Measurements from ENCODE around the gene PYM1. TPM values are rescaled to one million over a fixed set of nuclear protein-coding genes. Genes with fewer than 3 reads are reported as not detected.

PYM1 gene
- total and polyA plus RNA-seq, 2 of the 4 experiments (the other 2 are of a cell fraction) = 26.5 to 27.8 TPM

DNA sequence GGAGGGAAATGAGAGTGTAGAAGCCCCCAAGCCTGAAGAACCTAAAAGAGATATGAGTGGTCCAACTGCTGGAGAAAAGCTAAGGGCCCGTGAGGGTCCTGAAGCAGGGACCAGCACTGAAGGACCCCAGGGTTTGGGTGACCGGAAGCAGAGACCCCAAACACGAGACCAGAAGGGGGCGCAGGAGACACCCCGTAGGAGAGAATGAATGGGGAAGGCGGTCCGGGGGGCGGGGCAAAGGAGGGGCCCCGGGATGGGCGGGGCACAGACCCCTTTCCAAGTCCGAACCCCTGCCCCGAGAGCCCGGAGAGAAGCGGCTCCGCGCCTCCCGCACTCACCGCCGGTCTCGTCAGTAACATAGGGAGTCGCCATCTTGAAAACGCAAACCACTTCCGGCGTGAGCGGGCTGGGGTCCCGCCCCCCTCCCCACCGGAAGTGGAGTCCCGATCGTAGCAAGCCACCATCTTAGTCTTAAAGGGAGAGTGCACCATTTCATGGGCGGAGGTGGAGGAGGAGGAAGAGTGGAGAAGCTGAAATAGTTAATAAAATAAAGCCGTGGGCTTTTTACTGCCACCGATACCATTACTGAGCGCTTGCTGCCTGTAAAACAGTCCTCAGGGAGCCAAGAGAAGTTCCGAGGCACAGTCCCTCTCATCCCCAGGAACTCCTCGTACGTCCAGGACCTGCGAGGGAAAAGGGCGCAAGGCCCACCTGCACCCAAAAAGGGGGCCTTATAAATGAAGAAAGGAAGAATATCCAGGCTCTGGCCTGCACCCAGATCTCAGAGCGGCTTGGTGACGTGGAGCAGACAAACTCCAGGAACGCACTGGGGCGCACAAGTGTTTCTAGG lies 731 bp downstream of the PYM1 start:
- no peaks in the 10 kb centered on the region for H3K27me3 ChIP-seq (ENCODE audit: control insufficient read depth, insufficient read depth, low read length)
- peak overlapping the region; percentile 54 for H2BK120ac ChIP-seq (ENCODE audit: low read depth, low read length)
- peak overlapping the region; percentile 91 for H4K91ac ChIP-seq (ENCODE audit: insufficient read depth, low read depth, low read length)
- H3K18ac ChIP-seq (ENCODE audit: low read depth, low read length) = peak overlapping the region; percentile 82
- ATAC-seq (ENCODE audit: low read depth) = peak; percentile 70
- peaks cover 13% of the 10 kb centered on the region for H3K4me1 ChIP-seq (ENCODE audit: control insufficient read depth, insufficient read depth, low read length)
- dilution Hi-C loops (cut with HindIII; ENCODE audit: low sequenced_read_pairs, unreplicated experiment) (no loop called here), in situ Hi-C loops (cut with MboI; ENCODE audit: low sequenced_read_pairs) (loop anchor here (10.0 kb wide), 1 partner anchor 102 kb away; the partner anchor contains the start of gene DNAJC14), intact Hi-C loops (cut with micrococcal nuclease) (no loop called here)
- peaks cover 4% of the 10 kb centered on the region for H3K36me3 ChIP-seq (ENCODE audit: control insufficient read depth, insufficient read depth, low read length)
- H3K4ac ChIP-seq (ENCODE audit: low read depth, low read length) = peak overlapping the region; percentile 93
- H2AK9ac ChIP-seq (replicated peaks; ENCODE audit: low read depth, low read length, poor library complexity) = peak overlapping the region; percentile 99
- ChIA-PET POLR2A (ENCODE audit: unreplicated experiment) (interaction anchor here (0.6 to 2.2 kb wide), 4 partner anchors 97 to 198 kb away, joined by 3 to 6 read pairs (median 4); partner anchors contain the start of genes ORMDL2 and SARNP), CTCF (interaction anchor here (0.6 to 1.4 kb wide), 6 partner anchors 10 to 188 kb away, joined by 3 to 5 read pairs (median 3); no protein-coding TSS in a partner anchor)
- 0% methylated on average over 4 of the region's 42 CpGs; no CpG with 5 or more reads in 1 of the 2 experiments for WGBS, 2 experiments (ENCODE audit: extremely low coverage in 2 of 2, insufficient read length in 1 of 2)
- peak overlapping the region; percentile 95 for H3K23ac ChIP-seq (ENCODE audit: low read depth, low read length)
- peak overlapping the region; percentile 83 for H3K4me3 ChIP-seq (ENCODE audit: insufficient read depth, low read depth, low read length)
- peak overlapping the region; percentile 98 for H3K9ac ChIP-seq (ENCODE audit: low read depth, low read length)
- H2BK20ac ChIP-seq (ENCODE audit: low read depth, low read length) = no peak overlapping the region
- H2AFZ ChIP-seq (replicated peaks; ENCODE audit: low read length, poor library complexity) = peak overlapping the region; percentile 94
- H3K14ac ChIP-seq (replicated peaks; ENCODE audit: low read depth, low read length) = peak overlapping the region; percentile 98
- no peaks in the 10 kb centered on the region for H3K9me3 ChIP-seq (ENCODE audit: control insufficient read depth, insufficient read depth, low read length)
- H2BK5ac ChIP-seq (ENCODE audit: low read depth, low read length, poor library complexity, severe bottlenecking) = peak overlapping the region; percentile 89
- peak overlapping the region; percentile 94 for H3K27ac ChIP-seq (ENCODE audit: insufficient read depth, low read length)
- peak overlapping the region; percentile 95 for H3K56ac ChIP-seq (ENCODE audit: extremely low read depth, insufficient read depth, low read length)
- peak; percentile 91 for DNase-seq
- H3K9me1 ChIP-seq (ENCODE audit: insufficient read depth, low read length) = peaks cover 11% of the 10 kb centered on the region
- peaks cover 32 to 66% of the 10 kb centered on the region in 2 experiments for H3K79me1 ChIP-seq (ENCODE audit: low read depth in 1 of 2, low read length in 2 of 2)
- peak overlapping the region; percentile 99 to 100 for H4K8ac ChIP-seq (ENCODE audit: low read depth in 2 of 2, low read length in 2 of 2)
- peak overlapping the region; percentile 98 for H3K4me2 ChIP-seq (ENCODE audit: low read depth, low read length)
- BruUV-seq (replicated peaks) = no TSS peak
- H2AK5ac ChIP-seq (ENCODE audit: low read depth, low read length) = peak overlapping the region; percentile 93
- H4K5ac ChIP-seq (ENCODE audit: low read depth, low read length) = peak overlapping the region; percentile 94
- H4K20me1 ChIP-seq (ENCODE audit: insufficient read depth, low read length) = no peaks in the 10 kb centered on the region; the same call in 1 of the 2 replicates
- H2BK15ac ChIP-seq (ENCODE audit: low read depth, low read length) = peak overlapping the region; percentile 72
- TF ChIP-seq FOS (IDR thresholded peaks at IDR 0.05; ENCODE audit: low read depth, low read length) = no peak
- 0 out of 2 replicates have a peak, but pooled peaks have one; percentile 31 for TF ChIP-seq MXI1 (IDR thresholded peaks at IDR 0.05; ENCODE audit: borderline replicate concordance, low read depth, low read length)
- TF ChIP-seq POLR2A (IDR thresholded peaks at IDR 0.05; ENCODE audit: low read depth, low read length) = peak; percentile 84
- TF ChIP-seq RCOR1 (IDR thresholded peaks at IDR 0.05; ENCODE audit: insufficient replicate concordance, low read length) = no peak
- TF ChIP-seq MAZ (IDR thresholded peaks at IDR 0.05; ENCODE audit: borderline replicate concordance, low read depth, low read length) = peak; percentile 66; the same call in 1 of the 2 replicates
- TF ChIP-seq CHD1 (IDR thresholded peaks at IDR 0.05; ENCODE audit: low read depth, low read length) = no peak; the same call in 1 of the 2 replicates
- TF ChIP-seq, protein P1, sequence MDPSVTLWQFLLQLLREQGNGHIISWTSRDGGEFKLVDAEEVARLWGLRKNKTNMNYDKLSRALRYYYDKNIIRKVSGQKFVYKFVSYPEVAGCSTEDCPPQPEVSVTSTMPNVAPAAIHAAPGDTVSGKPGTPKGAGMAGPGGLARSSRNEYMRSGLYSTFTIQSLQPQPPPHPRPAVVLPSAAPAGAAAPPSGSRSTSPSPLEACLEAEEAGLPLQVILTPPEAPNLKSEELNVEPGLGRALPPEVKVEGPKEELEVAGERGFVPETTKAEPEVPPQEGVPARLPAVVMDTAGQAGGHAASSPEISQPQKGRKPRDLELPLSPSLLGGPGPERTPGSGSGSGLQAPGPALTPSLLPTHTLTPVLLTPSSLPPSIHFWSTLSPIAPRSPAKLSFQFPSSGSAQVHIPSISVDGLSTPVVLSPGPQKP (IDR thresholded peaks at IDR 0.05; ENCODE audit: borderline replicate concordance, low read depth, low read length) = 0 out of 2 replicates have a peak, but pooled peaks have one; percentile 47
- no peak for TF ChIP-seq BHLHE40 (IDR thresholded peaks at IDR 0.05; ENCODE audit: low read depth, low read length)
- no peak for TF ChIP-seq RFX5 (IDR thresholded peaks at IDR 0.05; ENCODE audit: low read depth, low read length)
- TF ChIP-seq, protein P2, sequence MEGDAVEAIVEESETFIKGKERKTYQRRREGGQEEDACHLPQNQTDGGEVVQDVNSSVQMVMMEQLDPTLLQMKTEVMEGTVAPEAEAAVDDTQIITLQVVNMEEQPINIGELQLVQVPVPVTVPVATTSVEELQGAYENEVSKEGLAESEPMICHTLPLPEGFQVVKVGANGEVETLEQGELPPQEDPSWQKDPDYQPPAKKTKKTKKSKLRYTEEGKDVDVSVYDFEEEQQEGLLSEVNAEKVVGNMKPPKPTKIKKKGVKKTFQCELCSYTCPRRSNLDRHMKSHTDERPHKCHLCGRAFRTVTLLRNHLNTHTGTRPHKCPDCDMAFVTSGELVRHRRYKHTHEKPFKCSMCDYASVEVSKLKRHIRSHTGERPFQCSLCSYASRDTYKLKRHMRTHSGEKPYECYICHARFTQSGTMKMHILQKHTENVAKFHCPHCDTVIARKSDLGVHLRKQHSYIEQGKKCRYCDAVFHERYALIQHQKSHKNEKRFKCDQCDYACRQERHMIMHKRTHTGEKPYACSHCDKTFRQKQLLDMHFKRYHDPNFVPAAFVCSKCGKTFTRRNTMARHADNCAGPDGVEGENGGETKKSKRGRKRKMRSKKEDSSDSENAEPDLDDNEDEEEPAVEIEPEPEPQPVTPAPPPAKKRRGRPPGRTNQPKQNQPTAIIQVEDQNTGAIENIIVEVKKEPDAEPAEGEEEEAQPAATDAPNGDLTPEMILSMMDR (conservative IDR thresholded peaks at IDR 0.05; ENCODE audit: low read depth, low read length) = peak; percentile 64
- no peak for TF ChIP-seq NFE2L2 (IDR thresholded peaks at IDR 0.05; ENCODE audit: low read depth, low read length)
- TF ChIP-seq RAD21 (IDR thresholded peaks at IDR 0.05; ENCODE audit: low read length) = no peak; the same call in 1 of the 2 replicates
- TF ChIP-seq, protein P3, sequence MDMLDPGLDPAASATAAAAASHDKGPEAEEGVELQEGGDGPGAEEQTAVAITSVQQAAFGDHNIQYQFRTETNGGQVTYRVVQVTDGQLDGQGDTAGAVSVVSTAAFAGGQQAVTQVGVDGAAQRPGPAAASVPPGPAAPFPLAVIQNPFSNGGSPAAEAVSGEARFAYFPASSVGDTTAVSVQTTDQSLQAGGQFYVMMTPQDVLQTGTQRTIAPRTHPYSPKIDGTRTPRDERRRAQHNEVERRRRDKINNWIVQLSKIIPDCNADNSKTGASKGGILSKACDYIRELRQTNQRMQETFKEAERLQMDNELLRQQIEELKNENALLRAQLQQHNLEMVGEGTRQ (IDR thresholded peaks at IDR 0.05; ENCODE audit: low read depth, low read length) = no peak

All from IMR-90 (cell line).